ENCODE measurements around the gene MYMX. TPM values are rescaled to one million over a fixed set of nuclear protein-coding genes. Genes with fewer than 3 reads are reported as not detected.

MYMX gene
- polyA plus RNA-seq, 1 donor, result 0.13 TPM

GRCh38 chr6:44220913-44221290 lies 4.2 kb downstream of the MYMX start:
- Histone ChIP-seq H3K36me3 (ENCODE audit: control insufficient read depth, insufficient read depth, low read length) (no peaks in the 10 kb centered on the region), H3K9me3 (ENCODE audit: control insufficient read depth, low read depth, low read length) (peaks cover 2% of the 10 kb centered on the region), H3K27ac (ENCODE audit: low read length) (peak overlapping the region; percentile 19), H3K4me3 (ENCODE audit: low read length) (no peak overlapping the region), H3K4me1 (ENCODE audit: control insufficient read depth, insufficient read depth, low read length) (peaks cover 61% of the 10 kb centered on the region), H3K27me3 (ENCODE audit: control insufficient read depth, insufficient read depth, low read length) (peaks cover 2% of the 10 kb centered on the region)
- DNase-seq, result no peak
- WGBS (ENCODE audit: insufficient coverage, low lambda C conversion rate), result no CpG with 5 or more reads among the region's 4 CpGs

DNA sequence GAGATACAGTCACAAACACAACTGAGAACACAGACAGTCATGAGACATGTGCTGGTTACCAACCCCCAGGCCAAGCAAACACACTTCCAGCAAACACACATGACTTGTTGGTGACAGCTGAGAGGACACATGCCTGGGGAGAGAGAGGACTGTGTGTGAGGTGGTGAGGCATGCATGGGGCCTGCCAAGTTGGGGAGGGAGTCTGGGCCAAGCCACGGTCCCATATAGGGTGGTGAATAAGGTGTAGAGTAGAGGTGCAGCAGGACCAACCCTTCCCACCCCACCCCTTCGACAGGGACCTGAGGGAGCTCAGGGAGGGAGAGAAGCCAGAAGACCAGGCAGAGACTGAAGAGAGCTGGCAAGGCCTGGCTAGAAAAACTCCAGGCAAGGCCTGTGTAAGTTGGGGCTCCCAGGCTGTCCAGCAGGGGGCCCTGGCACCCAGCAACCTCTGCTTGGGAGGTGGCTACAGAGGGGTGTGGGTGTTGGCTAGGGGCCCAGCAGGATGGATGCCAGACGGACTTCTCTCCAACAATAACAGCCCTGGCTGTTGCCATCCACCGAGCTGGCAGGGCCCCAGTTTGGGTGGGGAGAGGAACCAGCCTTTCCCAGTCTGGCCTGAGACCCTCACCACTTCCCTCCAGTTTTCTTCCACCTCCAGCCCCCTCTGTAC lies 4.7 kb downstream of the MYMX start:
- Histone ChIP-seq H3K4me3 (ENCODE audit: low read length) (no peak overlapping the region), H3K27ac (ENCODE audit: low read length) (peak overlapping the region; percentile 42), H3K36me3 (ENCODE audit: control insufficient read depth, insufficient read depth, low read length) (no peaks in the 10 kb centered on the region), H3K4me1 (ENCODE audit: control insufficient read depth, insufficient read depth, low read length) (peaks cover 65% of the 10 kb centered on the region), H3K9me3 (ENCODE audit: control insufficient read depth, low read depth, low read length) (peaks cover 2% of the 10 kb centered on the region), H3K27me3 (ENCODE audit: control insufficient read depth, insufficient read depth, low read length) (peaks cover 2% of the 10 kb centered on the region)
- no CpG with 5 or more reads among the region's 4 CpGs for WGBS (ENCODE audit: insufficient coverage, low lambda C conversion rate)
- DNase-seq, result peak; percentile 78 to 83

- Histone ChIP-seq H3K27me3 (ENCODE audit: control insufficient read depth, insufficient read depth, low read length) (peaks cover 2% of the 10 kb centered on the region), H3K9me3 (ENCODE audit: control insufficient read depth, low read depth, low read length) (peaks cover 2% of the 10 kb centered on the region), H3K4me3 (ENCODE audit: low read length) (no peak overlapping the region), H3K4me1 (ENCODE audit: control insufficient read depth, insufficient read depth, low read length) (peaks cover 65% of the 10 kb centered on the region), H3K36me3 (ENCODE audit: control insufficient read depth, insufficient read depth, low read length) (no peaks in the 10 kb centered on the region), H3K27ac (ENCODE audit: low read length) (peak overlapping the region; percentile 42)
- no CpG with 5 or more reads among the region's 2 CpGs for WGBS (ENCODE audit: insufficient coverage, low lambda C conversion rate)
- DNase-seq, result no peak
Measured at GRCh38 chr6:44221961-44222335, 5.2 kb downstream of the MYMX start.

DNA sequence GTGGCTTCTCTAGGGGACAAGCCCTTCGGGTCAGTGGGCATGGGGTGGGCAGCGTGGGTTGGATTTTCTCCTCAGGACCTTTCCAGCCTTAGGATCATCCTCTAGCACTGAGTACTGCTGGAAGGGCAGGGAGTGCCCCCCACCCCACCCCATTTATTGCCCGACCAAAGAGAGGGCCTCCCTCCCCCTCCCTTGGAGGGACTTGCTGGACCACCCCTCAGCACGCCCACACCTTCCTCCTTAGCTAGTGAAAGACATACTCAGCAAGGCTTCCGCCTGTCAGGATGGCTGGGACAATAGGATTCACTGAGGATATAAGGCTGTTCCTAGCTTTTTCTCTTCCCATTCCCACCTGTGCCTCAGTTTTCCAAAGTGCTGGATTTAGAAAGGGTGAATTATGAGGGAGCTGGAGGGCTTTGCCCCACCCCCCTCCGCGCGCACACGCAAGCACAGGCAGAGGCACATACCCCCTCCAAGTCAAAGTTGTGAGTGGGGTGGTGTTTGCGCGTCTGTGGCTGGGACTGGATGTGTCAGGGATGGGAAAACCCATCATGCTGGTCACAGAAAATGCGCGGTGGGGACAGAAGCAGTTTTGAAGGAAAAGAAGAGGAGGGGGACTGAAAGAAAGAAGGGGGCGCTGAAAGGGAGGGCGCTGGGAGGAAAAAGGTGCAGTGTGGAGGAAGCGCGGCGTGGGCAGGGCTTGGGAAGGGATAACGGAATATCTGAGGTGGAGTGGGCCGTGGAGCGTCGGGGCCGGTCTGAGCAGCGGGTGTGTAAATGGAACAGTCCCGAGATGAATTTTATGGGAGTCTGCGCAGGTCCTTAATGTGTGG lies 6.0 kb downstream of the MYMX start:
- Histone ChIP-seq H3K9me3 (ENCODE audit: control insufficient read depth, low read depth, low read length) (no peaks in the 10 kb centered on the region), H3K27ac (ENCODE audit: low read length) (peak overlapping the region; percentile 26), H3K4me3 (ENCODE audit: low read length) (peak overlapping the region; percentile 37), H3K27me3 (ENCODE audit: control insufficient read depth, insufficient read depth, low read length) (peaks cover 2% of the 10 kb centered on the region), H3K36me3 (ENCODE audit: control insufficient read depth, insufficient read depth, low read length) (no peaks in the 10 kb centered on the region), H3K4me1 (ENCODE audit: control insufficient read depth, insufficient read depth, low read length) (peaks cover 70% of the 10 kb centered on the region)
- DNase-seq, result no peak
- 19% methylated on average over 4 of the region's 26 CpGs for WGBS (ENCODE audit: insufficient coverage, low lambda C conversion rate)

GRCh38 chr6:44223319-44224028 lies 6.7 kb downstream of the MYMX start, which contains the start of gene SLC29A1:
Gene SLC29A1, plus strand, starts transcription at chr6:44223595. Its CDS starts 3,719 bp downstream, at chr6:44227314.
- Histone ChIP-seq H3K9me3 (ENCODE audit: control insufficient read depth, low read depth, low read length) (no peaks in the 10 kb centered on the region), H3K4me1 (ENCODE audit: control insufficient read depth, insufficient read depth, low read length) (peaks cover 72% of the 10 kb centered on the region), H3K27me3 (ENCODE audit: control insufficient read depth, insufficient read depth, low read length) (peaks cover 2% of the 10 kb centered on the region), H3K36me3 (ENCODE audit: control insufficient read depth, insufficient read depth, low read length) (peaks cover 4% of the 10 kb centered on the region), H3K27ac (ENCODE audit: low read length) (peak within 1 kb of the TSS; percentile 26), H3K4me3 (ENCODE audit: low read length) (peak within 1 kb of the TSS; percentile 37)
- WGBS (ENCODE audit: insufficient coverage, low lambda C conversion rate), result no CpG with 5 or more reads among the region's 73 CpGs
- DNase-seq, result peak in 1 of 2 donors; percentile 72

- peaks cover 67% of the 10 kb centered on the region for H3K4me1 ChIP-seq (ENCODE audit: control insufficient read depth, insufficient read depth, low read length)
- H3K27ac ChIP-seq (ENCODE audit: low read length), result peak overlapping the region; percentile 13
- no peaks in the 10 kb centered on the region for H3K9me3 ChIP-seq (ENCODE audit: control insufficient read depth, low read depth, low read length)
- WGBS (ENCODE audit: insufficient coverage, low lambda C conversion rate), result 67% methylated on average over 1 of the region's 18 CpGs
- H3K4me3 ChIP-seq (ENCODE audit: low read length), result peak overlapping the region; percentile 37
- peaks cover 9% of the 10 kb centered on the region for H3K36me3 ChIP-seq (ENCODE audit: control insufficient read depth, insufficient read depth, low read length)
- DNase-seq, result peak in 1 of 2 donors; percentile 56
- peaks cover 2% of the 10 kb centered on the region for H3K27me3 ChIP-seq (ENCODE audit: control insufficient read depth, insufficient read depth, low read length)
Measured at GRCh38 chr6:44224029-44224964, 7.6 kb downstream of the MYMX start.

- peak in 1 of 2 donors; percentile 35 for DNase-seq
- Histone ChIP-seq H3K9me3 (ENCODE audit: control insufficient read depth, low read depth, low read length) (no peaks in the 10 kb centered on the region), H3K27ac (ENCODE audit: low read length) (no peak overlapping the region), H3K36me3 (ENCODE audit: control insufficient read depth, insufficient read depth, low read length) (peaks cover 12% of the 10 kb centered on the region), H3K4me1 (ENCODE audit: control insufficient read depth, insufficient read depth, low read length) (peaks cover 66% of the 10 kb centered on the region), H3K4me3 (ENCODE audit: low read length) (no peak overlapping the region), H3K27me3 (ENCODE audit: control insufficient read depth, insufficient read depth, low read length) (peaks cover 2% of the 10 kb centered on the region)
- WGBS (ENCODE audit: insufficient coverage, low lambda C conversion rate), result no CpG with 5 or more reads among the region's 4 CpGs
Measured at GRCh38 chr6:44224965-44225305, 8.2 kb downstream of the MYMX start.

- Histone ChIP-seq H3K36me3 (ENCODE audit: control insufficient read depth, insufficient read depth, low read length) (peaks cover 16% of the 10 kb centered on the region), H3K4me1 (ENCODE audit: control insufficient read depth, insufficient read depth, low read length) (peaks cover 66% of the 10 kb centered on the region), H3K27ac (ENCODE audit: low read length) (peak overlapping the region; percentile 6), H3K4me3 (ENCODE audit: low read length) (no peak overlapping the region), H3K27me3 (ENCODE audit: control insufficient read depth, insufficient read depth, low read length) (peaks cover 2% of the 10 kb centered on the region), H3K9me3 (ENCODE audit: control insufficient read depth, low read depth, low read length) (no peaks in the 10 kb centered on the region)
- no CpG with 5 or more reads among the region's 8 CpGs for WGBS (ENCODE audit: insufficient coverage, low lambda C conversion rate)
- DNase-seq, result peak in 1 of 2 donors; percentile 71
Measured at GRCh38 chr6:44225579-44226325, 9.0 kb downstream of the MYMX start.

- H3K9me3 ChIP-seq (ENCODE audit: control insufficient read depth, low read depth, low read length), result no peaks in the 10 kb centered on the region
- peaks cover 2% of the 10 kb centered on the region for H3K27me3 ChIP-seq (ENCODE audit: control insufficient read depth, insufficient read depth, low read length)
- H3K4me1 ChIP-seq (ENCODE audit: control insufficient read depth, insufficient read depth, low read length), result peaks cover 59% of the 10 kb centered on the region
- WGBS (ENCODE audit: insufficient coverage, low lambda C conversion rate), result 38% methylated on average over 3 of the region's 15 CpGs
- peak overlapping the region; percentile 6 for H3K27ac ChIP-seq (ENCODE audit: low read length)
- peaks cover 19% of the 10 kb centered on the region for H3K36me3 ChIP-seq (ENCODE audit: control insufficient read depth, insufficient read depth, low read length)
- DNase-seq, result peak in 1 of 2 donors; percentile 24
- H3K4me3 ChIP-seq (ENCODE audit: low read length), result no peak overlapping the region
Measured at GRCh38 chr6:44226368-44227147, 9.8 kb downstream of the MYMX start.

Data from large intestine (tissue), 3 donors.